ENCODE data around the gene NUP58. TPM values are rescaled to one million over a fixed set of nuclear protein-coding genes. Genes with fewer than 3 reads are reported as not detected.

Gene NUP58
- total and polyA plus RNA-seq, 2 donors, result 22.5 to 46.8 TPM

DNA sequence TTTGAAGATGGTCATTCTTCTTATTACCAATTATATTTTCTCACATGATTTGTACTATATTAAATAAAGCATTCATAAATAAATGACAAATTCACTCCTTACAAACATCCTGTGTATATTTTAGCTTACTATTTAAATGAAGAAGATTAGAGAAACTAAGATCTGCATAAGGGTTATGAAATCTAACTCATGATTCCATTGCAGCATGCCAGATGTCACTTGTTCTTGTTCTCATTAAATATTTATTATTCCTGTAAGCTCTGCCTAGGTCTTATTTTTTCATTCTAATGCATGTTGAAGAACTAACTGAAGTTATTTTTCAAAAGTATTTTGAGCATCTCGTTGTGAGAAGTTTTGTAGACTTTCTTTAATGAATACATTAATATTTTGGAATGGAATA, 18.3 kb downstream of the NUP58 start:
- 100% methylated on average over 1 of the region's 1 CpG for WGBS
- no peaks in the 10 kb centered on the region for H3K27me3 ChIP-seq (ENCODE audit: control insufficient read depth in 2 of 2, insufficient read depth in 1 of 2, low read length in 1 of 2)
- no peaks in the 10 kb centered on the region for H3K4me1 ChIP-seq (ENCODE audit: control insufficient read depth in 2 of 2, insufficient read depth in 2 of 2, low read length in 2 of 2)
- H3K36me3 ChIP-seq (ENCODE audit: control insufficient read depth in 2 of 2, insufficient read depth in 2 of 2, low read length in 1 of 2), result peaks cover 13 to 63% of the 10 kb centered on the region in 2 donors
- H3K9me3 ChIP-seq (ENCODE audit: control insufficient read depth in 2 of 2, insufficient read depth in 1 of 2, low read length in 1 of 2), result no peaks in the 10 kb centered on the region
- no peak for DNase-seq (ENCODE audit: low read depth in 6 of 9, low spot score in 9 of 9)
- no peak overlapping the region for H3K4me3 ChIP-seq (ENCODE audit: low read length in 2 of 2)
- H3K27ac ChIP-seq (ENCODE audit: low read depth in 1 of 2, low read length in 1 of 2), result no peak overlapping the region

DNA sequence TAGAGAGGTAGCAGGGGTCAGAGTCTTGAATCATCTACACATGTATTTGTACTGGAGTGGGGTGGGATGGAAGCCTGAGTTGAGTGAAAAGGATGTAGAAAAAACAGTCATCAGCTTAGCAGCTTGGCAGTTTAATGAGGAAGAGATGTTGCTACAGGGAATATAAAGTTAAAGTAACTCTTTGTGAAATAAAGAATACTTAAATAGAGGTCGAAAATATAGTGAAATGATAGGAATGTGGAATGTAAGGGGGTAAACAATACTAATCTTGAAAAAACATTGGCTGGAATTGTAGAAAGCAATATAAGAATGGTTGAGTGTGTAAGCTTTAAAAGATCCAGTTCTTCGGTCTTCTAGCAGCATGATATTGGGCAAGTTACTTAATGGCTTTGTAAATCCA, 22.7 kb downstream of the NUP58 start:
- no peak overlapping the region for H3K4me3 ChIP-seq (ENCODE audit: low read length in 2 of 2)
- H3K4me1 ChIP-seq (ENCODE audit: control insufficient read depth in 2 of 2, insufficient read depth in 2 of 2, low read length in 2 of 2), result no peaks in the 10 kb centered on the region
- 97% methylated on average over 2 of the region's 2 CpGs for WGBS
- peaks cover 9 to 62% of the 10 kb centered on the region in 2 donors for H3K36me3 ChIP-seq (ENCODE audit: control insufficient read depth in 2 of 2, insufficient read depth in 2 of 2, low read length in 1 of 2)
- H3K9me3 ChIP-seq (ENCODE audit: control insufficient read depth in 2 of 2, insufficient read depth in 1 of 2, low read length in 1 of 2), result no peaks in the 10 kb centered on the region
- no peaks in the 10 kb centered on the region for H3K27me3 ChIP-seq (ENCODE audit: control insufficient read depth in 2 of 2, insufficient read depth in 1 of 2, low read length in 1 of 2)
- no peak overlapping the region for H3K27ac ChIP-seq (ENCODE audit: low read depth in 1 of 2, low read length in 1 of 2)
- no peak for DNase-seq (ENCODE audit: low read depth in 6 of 9, low spot score in 9 of 9)

DNA sequence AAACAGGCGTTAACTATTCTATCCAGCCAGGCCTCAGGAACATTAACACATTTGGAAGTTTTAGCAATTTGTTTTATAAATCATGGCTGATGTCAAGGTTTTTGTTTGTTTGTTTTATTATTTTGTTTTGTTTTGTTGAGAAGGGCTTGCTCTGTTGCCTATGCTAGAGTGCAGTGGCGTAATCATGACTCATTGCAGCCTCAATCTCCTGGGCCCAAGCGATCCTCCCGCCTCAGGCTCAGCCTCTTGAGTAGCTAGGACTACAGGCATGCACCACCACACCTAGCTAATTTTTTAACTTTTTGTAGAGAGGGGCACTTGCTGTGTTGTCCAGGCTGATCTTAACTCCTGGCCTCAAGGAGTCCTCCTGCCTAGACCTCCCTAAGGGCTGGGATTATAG, 28.3 kb downstream of the NUP58 start:
- no peaks in the 10 kb centered on the region for H3K9me3 ChIP-seq (ENCODE audit: control insufficient read depth in 2 of 2, insufficient read depth in 1 of 2, low read length in 1 of 2)
- H3K27ac ChIP-seq (ENCODE audit: low read depth in 1 of 2, low read length in 1 of 2), result no peak overlapping the region
- DNase-seq (ENCODE audit: low read depth in 6 of 9, low spot score in 9 of 9), result no peak
- no peak overlapping the region for H3K4me3 ChIP-seq (ENCODE audit: low read length in 2 of 2)
- H3K27me3 ChIP-seq (ENCODE audit: control insufficient read depth in 2 of 2, insufficient read depth in 1 of 2, low read length in 1 of 2), result no peaks in the 10 kb centered on the region
- 98% methylated on average over 4 of the region's 4 CpGs for WGBS
- H3K36me3 ChIP-seq (ENCODE audit: control insufficient read depth in 2 of 2, insufficient read depth in 2 of 2, low read length in 1 of 2), result peaks cover 9 to 58% of the 10 kb centered on the region in 2 donors
- no peaks in the 10 kb centered on the region for H3K4me1 ChIP-seq (ENCODE audit: control insufficient read depth in 2 of 2, insufficient read depth in 2 of 2, low read length in 2 of 2)

DNA sequence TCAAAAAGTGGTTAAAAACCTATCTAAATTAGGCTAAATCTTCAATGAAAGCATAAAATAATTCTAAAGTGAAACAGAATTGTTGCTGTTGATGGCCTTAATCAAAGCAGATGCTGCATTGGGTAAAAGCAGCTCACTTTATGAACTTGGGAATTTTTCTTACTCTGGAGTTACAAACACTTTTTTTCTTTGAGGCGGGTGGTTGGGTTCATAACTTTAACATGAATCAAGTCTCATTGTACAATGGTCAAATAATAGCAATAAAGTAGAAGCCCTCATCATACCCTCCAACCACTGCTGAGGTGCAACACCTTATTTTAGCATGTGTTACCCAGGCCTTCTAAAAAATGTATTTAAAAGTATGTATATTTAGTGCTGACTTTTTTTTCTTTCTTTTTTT, 29.1 kb downstream of the NUP58 start:
- H3K36me3 ChIP-seq (ENCODE audit: control insufficient read depth in 2 of 2, insufficient read depth in 2 of 2, low read length in 1 of 2), result peaks cover 9 to 51% of the 10 kb centered on the region in 2 donors
- no peaks in the 10 kb centered on the region for H3K9me3 ChIP-seq (ENCODE audit: control insufficient read depth in 2 of 2, insufficient read depth in 1 of 2, low read length in 1 of 2)
- H3K4me1 ChIP-seq (ENCODE audit: control insufficient read depth in 2 of 2, insufficient read depth in 2 of 2, low read length in 2 of 2), result no peaks in the 10 kb centered on the region
- H3K27me3 ChIP-seq (ENCODE audit: control insufficient read depth in 2 of 2, insufficient read depth in 1 of 2, low read length in 1 of 2), result no peaks in the 10 kb centered on the region
- 96% methylated on average over 1 of the region's 1 CpG for WGBS
- no peak for DNase-seq (ENCODE audit: low read depth in 6 of 9, low spot score in 9 of 9)
- H3K4me3 ChIP-seq (ENCODE audit: low read length in 2 of 2), result no peak overlapping the region
- H3K27ac ChIP-seq (ENCODE audit: low read depth in 1 of 2, low read length in 1 of 2), result no peak overlapping the region

DNA sequence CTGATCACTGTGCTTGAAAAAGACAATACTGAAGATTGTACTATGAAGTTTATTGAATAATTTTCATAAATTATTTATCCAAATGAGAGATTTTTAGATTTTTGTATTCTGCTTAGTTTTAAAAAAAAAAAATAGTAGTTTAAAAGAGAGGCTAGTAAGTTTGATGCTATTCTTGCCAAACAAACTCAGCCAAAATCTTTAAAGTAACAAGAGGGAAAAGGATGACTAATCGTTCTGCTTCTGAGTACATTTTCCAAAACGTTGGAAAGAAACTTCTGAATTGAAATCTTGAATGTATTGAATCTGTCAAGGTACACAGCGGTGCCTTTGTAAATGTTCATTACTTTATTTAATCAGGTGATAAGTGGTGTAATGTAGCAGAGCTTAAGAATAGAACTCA, 34.4 kb downstream of the NUP58 start:
- DNase-seq (ENCODE audit: low read depth in 6 of 9, low spot score in 9 of 9), result no peak

DNA sequence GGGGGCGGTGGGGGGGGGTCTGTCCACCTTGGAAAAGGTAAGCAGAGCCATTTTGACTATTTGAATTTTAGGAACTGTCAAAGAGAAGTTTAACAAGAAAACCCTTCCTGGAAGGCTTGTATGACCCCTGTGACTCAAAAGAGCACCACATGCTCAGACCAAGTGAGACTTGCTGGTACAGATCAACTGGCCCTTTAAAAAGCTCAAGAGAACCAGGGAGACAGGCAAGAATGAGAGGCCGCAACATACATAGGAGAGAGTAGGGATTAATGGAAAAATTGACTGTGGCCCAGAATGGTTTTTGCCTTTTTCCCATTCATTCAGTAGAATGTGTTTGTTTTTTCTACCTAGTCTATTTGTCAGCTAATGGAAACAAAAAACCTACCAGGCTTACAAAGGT, 44.2 kb downstream of the NUP58 start:
- Histone ChIP-seq H3K36me3 (ENCODE audit: control insufficient read depth in 2 of 2, insufficient read depth in 2 of 2, low read length in 1 of 2) (peaks cover 0 to 4% of the 10 kb centered on the region in 2 donors), H3K9me3 (ENCODE audit: control insufficient read depth in 2 of 2, insufficient read depth in 1 of 2, low read length in 1 of 2) (no peaks in the 10 kb centered on the region), H3K4me1 (ENCODE audit: control insufficient read depth in 2 of 2, insufficient read depth in 2 of 2, low read length in 2 of 2) (no peaks in the 10 kb centered on the region), H3K27ac (ENCODE audit: low read depth in 1 of 2, low read length in 1 of 2) (no peak overlapping the region), H3K27me3 (ENCODE audit: control insufficient read depth in 2 of 2, insufficient read depth in 1 of 2, low read length in 1 of 2) (no peaks in the 10 kb centered on the region), H3K4me3 (ENCODE audit: low read length in 2 of 2) (no peak overlapping the region)
- DNase-seq (ENCODE audit: low read depth in 6 of 9, low spot score in 9 of 9), result no peak
- WGBS, result 97% methylated on average over 2 of the region's 2 CpGs

More for the DNA sequence above, 34.4 kb downstream of the NUP58 start:
- Histone ChIP-seq H3K27ac (ENCODE audit: low read depth in 1 of 2, low read length in 1 of 2) (no peak overlapping the region), H3K4me3 (ENCODE audit: low read length in 2 of 2) (no peak overlapping the region), H3K27me3 (ENCODE audit: control insufficient read depth in 2 of 2, insufficient read depth in 1 of 2, low read length in 1 of 2) (no peaks in the 10 kb centered on the region), H3K36me3 (ENCODE audit: control insufficient read depth in 2 of 2, insufficient read depth in 2 of 2, low read length in 1 of 2) (peaks cover 4 to 30% of the 10 kb centered on the region in 2 donors), H3K4me1 (ENCODE audit: control insufficient read depth in 2 of 2, insufficient read depth in 2 of 2, low read length in 2 of 2) (no peaks in the 10 kb centered on the region), H3K9me3 (ENCODE audit: control insufficient read depth in 2 of 2, insufficient read depth in 1 of 2, low read length in 1 of 2) (no peaks in the 10 kb centered on the region)
- 92% methylated on average over 3 of the region's 3 CpGs for WGBS

DNA sequence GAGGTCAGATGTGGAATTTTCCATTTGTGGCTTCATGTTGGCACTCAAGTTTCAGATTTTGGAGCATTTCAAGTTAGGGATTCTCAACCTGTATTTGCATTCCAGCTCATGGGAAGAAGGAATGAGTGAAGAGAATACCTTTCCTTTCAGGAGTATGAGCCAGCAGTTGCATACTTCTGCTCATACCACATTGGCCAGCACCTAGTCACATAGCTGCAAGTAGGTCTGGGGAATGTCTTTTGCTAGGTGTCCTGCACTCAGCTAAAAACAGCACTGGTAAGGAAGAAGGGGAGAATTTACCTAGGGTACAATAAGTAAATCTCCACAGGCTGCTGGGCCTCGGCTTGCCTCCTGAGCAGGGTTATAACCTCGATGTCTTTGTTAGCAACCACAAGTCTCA, 45.7 kb downstream of the NUP58 start:
- 91% methylated on average over 2 of the region's 2 CpGs for WGBS
- Histone ChIP-seq H3K9me3 (ENCODE audit: control insufficient read depth in 2 of 2, insufficient read depth in 1 of 2, low read length in 1 of 2) (no peaks in the 10 kb centered on the region), H3K4me1 (ENCODE audit: control insufficient read depth in 2 of 2, insufficient read depth in 2 of 2, low read length in 2 of 2) (no peaks in the 10 kb centered on the region), H3K36me3 (ENCODE audit: control insufficient read depth in 2 of 2, insufficient read depth in 2 of 2, low read length in 1 of 2) (no peaks in the 10 kb centered on the region), H3K27ac (ENCODE audit: low read depth in 1 of 2, low read length in 1 of 2) (no peak overlapping the region), H3K27me3 (ENCODE audit: control insufficient read depth in 2 of 2, insufficient read depth in 1 of 2, low read length in 1 of 2) (no peaks in the 10 kb centered on the region), H3K4me3 (ENCODE audit: low read length in 2 of 2) (no peak overlapping the region)
- DNase-seq (ENCODE audit: low read depth in 6 of 9, low spot score in 9 of 9), result no peak

DNA sequence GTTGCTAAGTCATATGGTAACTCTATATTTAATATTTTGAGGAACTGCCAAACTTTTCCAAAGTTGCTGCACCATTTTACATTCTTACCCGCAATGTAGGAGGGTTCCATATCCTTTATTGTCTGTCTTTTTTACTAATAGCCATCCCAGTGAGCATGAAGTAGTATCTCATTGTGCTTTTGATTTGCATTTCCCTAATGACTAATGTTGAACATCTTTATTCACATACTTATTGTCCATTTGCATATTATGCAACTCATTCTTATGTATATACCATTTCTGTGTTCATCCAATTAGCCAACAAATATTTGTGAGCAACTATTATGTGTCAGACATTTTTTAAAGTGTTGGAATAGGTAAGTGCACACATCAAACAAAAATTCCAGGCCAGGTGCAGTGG, 50.0 kb downstream of the NUP58 start:
- Histone ChIP-seq H3K4me1 (ENCODE audit: control insufficient read depth in 2 of 2, insufficient read depth in 2 of 2, low read length in 2 of 2) (no peaks in the 10 kb centered on the region), H3K4me3 (ENCODE audit: low read length in 2 of 2) (no peak overlapping the region), H3K36me3 (ENCODE audit: control insufficient read depth in 2 of 2, insufficient read depth in 2 of 2, low read length in 1 of 2) (no peaks in the 10 kb centered on the region), H3K27ac (ENCODE audit: low read depth in 1 of 2, low read length in 1 of 2) (no peak overlapping the region), H3K9me3 (ENCODE audit: control insufficient read depth in 2 of 2, insufficient read depth in 1 of 2, low read length in 1 of 2) (no peaks in the 10 kb centered on the region), H3K27me3 (ENCODE audit: control insufficient read depth in 2 of 2, insufficient read depth in 1 of 2, low read length in 1 of 2) (peaks cover 0 to 2% of the 10 kb centered on the region in 2 donors)
- WGBS, result 99% methylated on average over 1 of the region's 1 CpG
- DNase-seq (ENCODE audit: low read depth in 6 of 9, low spot score in 9 of 9), result no peak

DNA sequence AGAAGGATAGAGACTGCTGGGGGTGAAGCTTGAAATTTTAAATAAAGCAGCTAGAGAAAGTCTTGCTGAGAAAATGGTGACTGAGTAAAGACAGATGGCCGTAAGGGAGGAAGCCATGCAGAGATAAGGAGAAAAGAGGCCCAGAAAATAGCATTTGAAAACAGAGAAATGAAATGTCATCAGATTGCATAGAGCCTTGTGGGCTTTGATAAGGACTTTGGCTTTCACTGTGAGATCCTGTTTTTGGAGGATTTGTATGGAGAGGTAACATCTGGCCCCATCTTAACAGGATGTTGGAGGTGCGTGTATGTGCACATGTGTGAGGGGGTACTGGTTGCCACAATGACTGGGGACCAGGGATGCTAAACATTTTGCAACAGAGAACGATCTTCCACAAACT, 50.8 kb downstream of the NUP58 start:
- 35% methylated on average over 3 of the region's 3 CpGs for WGBS
- no peaks in the 10 kb centered on the region for H3K36me3 ChIP-seq (ENCODE audit: control insufficient read depth in 2 of 2, insufficient read depth in 2 of 2, low read length in 1 of 2)
- no peak for DNase-seq (ENCODE audit: low read depth in 6 of 9, low spot score in 9 of 9)
- peaks cover 0 to 2% of the 10 kb centered on the region in 2 donors for H3K27me3 ChIP-seq (ENCODE audit: control insufficient read depth in 2 of 2, insufficient read depth in 1 of 2, low read length in 1 of 2)
- no peaks in the 10 kb centered on the region for H3K9me3 ChIP-seq (ENCODE audit: control insufficient read depth in 2 of 2, insufficient read depth in 1 of 2, low read length in 1 of 2)
- H3K27ac ChIP-seq (ENCODE audit: low read depth in 1 of 2, low read length in 1 of 2), result no peak overlapping the region
- no peak overlapping the region for H3K4me3 ChIP-seq (ENCODE audit: low read length in 2 of 2)
- no peaks in the 10 kb centered on the region for H3K4me1 ChIP-seq (ENCODE audit: control insufficient read depth in 2 of 2, insufficient read depth in 2 of 2, low read length in 2 of 2)

DNA sequence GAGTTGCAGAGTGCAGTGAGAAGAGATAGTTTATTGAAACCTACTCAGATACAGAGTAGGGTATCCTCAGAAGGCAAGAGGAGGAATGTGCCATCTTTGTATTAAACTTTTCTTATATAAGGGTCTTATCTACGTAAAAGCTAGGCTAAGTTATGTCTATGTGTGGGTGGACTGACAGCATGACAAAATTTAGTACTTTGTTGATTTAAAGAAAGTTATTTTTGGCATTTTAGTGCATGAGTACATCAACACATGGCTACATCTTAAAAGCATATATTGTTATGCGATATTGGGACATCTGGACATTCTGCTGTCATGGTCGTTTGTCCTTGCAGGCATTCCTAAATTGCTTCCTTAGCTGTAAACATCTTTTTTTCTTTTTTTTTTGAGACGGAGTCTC, 51.4 kb downstream of the NUP58 start:
- DNase-seq (ENCODE audit: low read depth in 6 of 9, low spot score in 9 of 9), result no peak
- Histone ChIP-seq H3K36me3 (ENCODE audit: control insufficient read depth in 2 of 2, insufficient read depth in 2 of 2, low read length in 1 of 2) (no peaks in the 10 kb centered on the region), H3K27ac (ENCODE audit: low read depth in 1 of 2, low read length in 1 of 2) (no peak overlapping the region), H3K27me3 (ENCODE audit: control insufficient read depth in 2 of 2, insufficient read depth in 1 of 2, low read length in 1 of 2) (peaks cover 0 to 2% of the 10 kb centered on the region in 2 donors), H3K9me3 (ENCODE audit: control insufficient read depth in 2 of 2, insufficient read depth in 1 of 2, low read length in 1 of 2) (no peaks in the 10 kb centered on the region), H3K4me3 (ENCODE audit: low read length in 2 of 2) (no peak overlapping the region), H3K4me1 (ENCODE audit: control insufficient read depth in 2 of 2, insufficient read depth in 2 of 2, low read length in 2 of 2) (no peaks in the 10 kb centered on the region)
- WGBS, result 93% methylated on average over 4 of the region's 4 CpGs
